Neural progenitor cell (in vitro differentiated cells): ENCODE measurements around the gene ITGAL. TPM values are rescaled to one million over a fixed set of nuclear protein-coding genes. Genes with fewer than 3 reads are reported as not detected.

ENCODE experiments used
- DNase-seq: peaks from one replicate; pipeline ENCODE4 v3.0.0-alpha.2; 2016; ENCODE audit warnings: low spot score
- H2AFZ ChIP-seq: fragments of 200-600 bp; sonication (generic); replicated peaks from 2 replicates; pipeline ENCODE4 v1.6.1; 2016; ENCODE audit warnings: antibody characterized with exemption
- H3F3A ChIP-seq: fragments of 200-600 bp; sonication (generic); 2 replicates; pipeline ENCODE4 v1.6.1; 2016; ENCODE audit warnings: antibody characterized with exemption, low read depth
- H3K27ac ChIP-seq: fragments of 200-600 bp; sonication (generic); 2 replicates; pipeline ENCODE4 v1.5.1; 2016; ENCODE audit warnings: mild to moderate bottlenecking
- H3K27me3 ChIP-seq: fragments of 200-600 bp; sonication (generic); 2 replicates; pipeline ENCODE4 v1.6.1; 2016; ENCODE audit warnings: mild to moderate bottlenecking, moderate library complexity
- H3K36me3 ChIP-seq: fragments of 200-600 bp; sonication (generic); 2 replicates; pipeline ENCODE4 v1.5.1; 2016
- H3K4me1 ChIP-seq: fragments of 200-600 bp; sonication (generic); 2 replicates; pipeline ENCODE4 v1.6.1; 2016; ENCODE audit warnings: mixed run types
- H3K4me2 ChIP-seq: fragments of 200-600 bp; sonication (generic); 2 replicates; pipeline ENCODE4 v1.6.1; 2016
- H3K4me3 ChIP-seq: fragments of 200-600 bp; sonication (generic); 2 replicates; pipeline ENCODE4 v1.5.1; 2016
- H3K79me2 ChIP-seq: fragments of 200-600 bp; sonication (generic); 2 replicates; pipeline ENCODE4 v1.6.1; 2016; ENCODE audit warnings: low read depth
- H3K9ac ChIP-seq: fragments of 200-600 bp; sonication (generic); 2 replicates; pipeline ENCODE4 v1.6.1; 2016
- H3K9me3 ChIP-seq: fragments of 200-600 bp; sonication (generic); 2 replicates; pipeline ENCODE4 v1.5.1; 2016; ENCODE audit warnings: low read depth
- H4K20me1 ChIP-seq: fragments of 200-600 bp; sonication (generic); 2 replicates; pipeline ENCODE4 v1.6.1; 2016; ENCODE audit warnings: low read depth
- H3K27ac Mint-ChIP-seq: 3 replicates; pipeline ENCODE4 v1.8.0; 2021; ENCODE audit warnings: mixed read lengths
- H3K27me3 Mint-ChIP-seq: 2 replicates; pipeline ENCODE4 v1.8.0; 2022; ENCODE audit warnings: low read depth, mild to moderate bottlenecking, inconsistent platforms, moderate library complexity, mixed read lengths; ENCODE audit not compliant: insufficient read depth
- H3K36me3 Mint-ChIP-seq: 3 replicates; pipeline ENCODE4 v1.8.0; 2021; ENCODE audit warnings: mixed read lengths
- H3K4me1 Mint-ChIP-seq: 3 replicates; pipeline ENCODE4 v1.8.0; 2021; ENCODE audit warnings: mixed read lengths
- H3K4me3 Mint-ChIP-seq: 3 replicates; pipeline ENCODE4 v1.8.0; 2021; ENCODE audit warnings: mild to moderate bottlenecking, moderate library complexity, mixed read lengths
- H3K9me3 Mint-ChIP-seq: 3 replicates; pipeline ENCODE4 v1.8.0; 2020; ENCODE audit warnings: mixed read lengths
- CTCF ChIP-seq: fragments of 200-600 bp; sonication (generic); IDR thresholded peaks from 2 replicates; pipeline ENCODE4 v1.5.1; 2017; ENCODE audit warnings: antibody characterized with exemption, mild to moderate bottlenecking
- EZH2 ChIP-seq: fragments of 200-600 bp; sonication (generic); IDR thresholded peaks from 2 replicates; pipeline ENCODE4 v1.6.1; 2017; ENCODE audit warnings: antibody characterized with exemption, mild to moderate bottlenecking, moderate library complexity
- EZH2phosphoT487 ChIP-seq: fragments of 200-600 bp; sonication (generic); IDR thresholded peaks from 2 replicates; pipeline ENCODE4 v1.6.1; 2017; ENCODE audit warnings: antibody characterized with exemption
- total RNA-seq: library from RNA; depleted of rRNA; stranded (reverse); fragments of >200 nt; gene quantifications from 2 replicates; pipeline ENCODE4 v1.2.3, GENCODE V29; 2015; ENCODE audit warnings: low replicate concordance

Gene ITGAL
- total RNA-seq, 1 donor from 2014 or later, result not detected

GRCh38 chr16:30445408-30446202, 26.9 kb upstream of the ITGAL start, which contains the start of gene SEPHS2:
Gene SEPHS2, minus strand, starts transcription at chr16:30445874. Its CDS starts 147 bp downstream, at chr16:30445727.
- peak; percentile 94 for DNase-seq
- Histone ChIP-seq H3K4me2 (peak within 1 kb of the TSS; percentile 87), H3K9ac (peak within 1 kb of the TSS; percentile 53), H3K4me3 (peak within 1 kb of the TSS; percentile 82), H3K4me1 (peaks cover 7% of the 10 kb centered on the region), H4K20me1 (no peaks in the 10 kb centered on the region), H2AFZ (peak within 1 kb of the TSS; percentile 90), H3K79me2 (peaks cover 13% of the 10 kb centered on the region), H3F3A (peaks cover 11% of the 10 kb centered on the region), H3K27ac (no peak within 1 kb of the TSS), H3K36me3 (no peaks in the 10 kb centered on the region), H3K9me3 (no peaks in the 10 kb centered on the region), H3K27me3 (no peaks in the 10 kb centered on the region)
- H3K4me3 Mint-ChIP-seq, result peak within 1 kb of the TSS; percentile 94
- peak within 1 kb of the TSS; percentile 39 for H3K27ac Mint-ChIP-seq
- peaks cover 25% of the 10 kb centered on the region for H3K4me1 Mint-ChIP-seq
- H3K36me3 Mint-ChIP-seq, result peaks cover 16% of the 10 kb centered on the region
- peaks cover 5% of the 10 kb centered on the region for H3K27me3 Mint-ChIP-seq
- peaks cover 5% of the 10 kb centered on the region for H3K9me3 Mint-ChIP-seq
- no peak for TF ChIP-seq EZH2
- TF ChIP-seq CTCF, result peak; percentile 47

- no peaks in the 10 kb centered on the region for H3K9me3 ChIP-seq
- no peaks in the 10 kb centered on the region for H4K20me1 ChIP-seq
- H3K27ac ChIP-seq, result no peak overlapping the region
- no peak overlapping the region for H3K9ac ChIP-seq
- Mint-ChIP-seq H3K27me3 (peaks cover 5% of the 10 kb centered on the region), H3K4me1 (peaks cover 26% of the 10 kb centered on the region), H3K27ac (peak overlapping the region; percentile 39), H3K36me3 (peaks cover 16% of the 10 kb centered on the region), H3K9me3 (peaks cover 5% of the 10 kb centered on the region), H3K4me3 (peak overlapping the region; percentile 94)
- DNase-seq, result no peak
- H3K79me2 ChIP-seq, result peaks cover 13% of the 10 kb centered on the region
- H3F3A ChIP-seq, result peaks cover 11% of the 10 kb centered on the region
- TF ChIP-seq EZH2 (no peak), CTCF (no peak), EZH2phosphoT487 (no peak)
- peak overlapping the region; percentile 90 for H2AFZ ChIP-seq
- peaks cover 7% of the 10 kb centered on the region for H3K4me1 ChIP-seq
- H3K4me3 ChIP-seq, result peak overlapping the region; percentile 82
- peak overlapping the region; percentile 87 for H3K4me2 ChIP-seq
- no peaks in the 10 kb centered on the region for H3K27me3 ChIP-seq
- H3K36me3 ChIP-seq, result no peaks in the 10 kb centered on the region
These were observed 26.3 kb upstream of the ITGAL start for GRCh38 chr16:30446203-30446595.

- no peaks in the 10 kb centered on the region for H3K36me3 ChIP-seq
- Mint-ChIP-seq H3K4me3 (no peak overlapping the region), H3K36me3 (peaks cover 16% of the 10 kb centered on the region), H3K27ac (no peak overlapping the region), H3K27me3 (peaks cover 5% of the 10 kb centered on the region), H3K9me3 (peaks cover 5% of the 10 kb centered on the region), H3K4me1 (peaks cover 30% of the 10 kb centered on the region)
- H3K4me3 ChIP-seq, result no peak overlapping the region
- DNase-seq, result no peak
- peaks cover 7% of the 10 kb centered on the region for H3K4me1 ChIP-seq
- no peak overlapping the region for H2AFZ ChIP-seq
- peaks cover 11% of the 10 kb centered on the region for H3F3A ChIP-seq
- peaks cover 13% of the 10 kb centered on the region for H3K79me2 ChIP-seq
- TF ChIP-seq EZH2phosphoT487 (no peak), EZH2 (no peak), CTCF (no peak)
- H3K27me3 ChIP-seq, result no peaks in the 10 kb centered on the region
- no peak overlapping the region for H3K4me2 ChIP-seq
- H3K9ac ChIP-seq, result no peak overlapping the region
- no peaks in the 10 kb centered on the region for H3K9me3 ChIP-seq
- H3K27ac ChIP-seq, result no peak overlapping the region
- H4K20me1 ChIP-seq, result no peaks in the 10 kb centered on the region
These were observed 24.9 kb upstream of the ITGAL start for GRCh38 chr16:30447512-30448226.
